WERI-Rb-1 (cell line): ENCODE results near the gene DUSP8.
"Not testable (repeated sequence)": the region's sequence is repeated elsewhere in the genome, so short reads cannot be mapped to it uniquely, and the experiment has no call there.

Source experiments
- DNase-seq: peaks from one replicate; pipeline ENCODE4 v3.0.0-alpha.2; 2020
- H3K27ac ChIP-seq: fragments of 250-450 bp; sonication (Bioruptor Pico); 2 replicates; pipeline ENCODE4 v1.5.1; 2020; ENCODE audit warnings: mild to moderate bottlenecking, moderate library complexity
- H3K27me3 ChIP-seq: fragments of 250-450 bp; sonication (Bioruptor Pico); 2 replicates; pipeline ENCODE4 v1.5.1; 2021; ENCODE audit warnings: mild to moderate bottlenecking, low read depth, moderate library complexity; ENCODE audit not compliant: insufficient read depth, severe bottlenecking
- H3K36me3 ChIP-seq: fragments of 250-450 bp; sonication (Bioruptor Pico); 2 replicates; pipeline ENCODE4 v1.5.1; 2020; ENCODE audit warnings: mild to moderate bottlenecking, moderate library complexity
- H3K4me3 ChIP-seq: 2 replicates; pipeline ENCODE4 v1.5.1; 2011; ENCODE audit warnings: low read depth, mild to moderate bottlenecking, control low read depth, low read length
- H3K9me3 ChIP-seq: fragments of 250-450 bp; sonication (Bioruptor Pico); 2 replicates; pipeline ENCODE4 v1.5.1; 2021; ENCODE audit warnings: mild to moderate bottlenecking, moderate library complexity; ENCODE audit not compliant: severe bottlenecking
- CTCF ChIP-seq: IDR thresholded peaks from 2 replicates; pipeline ENCODE4 v1.5.1; 2011; ENCODE audit warnings: low read depth, mild to moderate bottlenecking, control low read depth, inconsistent platforms, low read length

DUSP8 gene

DNA sequence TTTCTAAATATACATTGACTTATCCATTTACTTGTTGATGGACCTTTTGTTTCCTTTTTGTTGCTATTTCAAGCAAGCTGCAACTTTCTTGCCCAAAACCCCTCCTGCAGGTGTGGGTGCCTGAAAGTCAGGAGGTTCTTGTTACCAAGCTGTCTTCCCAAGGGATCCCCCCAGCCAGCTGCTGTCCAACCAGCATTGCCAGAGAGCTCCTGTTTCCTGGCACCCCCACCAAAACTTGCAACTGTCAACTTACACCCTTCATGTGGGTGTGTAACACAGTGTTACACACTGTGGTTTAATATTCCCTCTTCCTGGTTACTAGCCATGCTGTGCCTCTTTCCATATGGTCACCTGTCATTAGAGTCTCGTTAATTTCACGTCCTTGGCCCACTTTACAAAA, 14.6 kb upstream of the DUSP8 start:
- no peak for DNase-seq
- Histone ChIP-seq H3K4me3 (no peak overlapping the region), H3K27ac (no peak overlapping the region), H3K9me3 (no peaks in the 10 kb centered on the region), H3K36me3 (no peaks in the 10 kb centered on the region), H3K27me3 (peaks cover 12% of the 10 kb centered on the region)
- no peak for TF ChIP-seq CTCF

GRCh38 chr11:1584661-1585370, 12.7 kb upstream of the DUSP8 start, which contains the start of gene KRTAP5-1:
KRTAP5-1 (minus strand) TSS chr11:1585283; CDS start chr11:1585249, 34 bp downstream.
- H3K27ac ChIP-seq, H3K4me3 ChIP-seq, H3K27me3 ChIP-seq, H3K36me3 ChIP-seq, DNase-seq, H3K9me3 ChIP-seq: not testable (repeated sequence)

GRCh38 chr11:1582909-1583308, 10.8 kb upstream of the DUSP8 start:
- not testable (repeated sequence) for H3K4me3 ChIP-seq, H3K36me3 ChIP-seq, H3K9me3 ChIP-seq, H3K27ac ChIP-seq, H3K27me3 ChIP-seq, DNase-seq

GRCh38 chr11:1581976-1582375, 9.9 kb upstream of the DUSP8 start:
- no peak for DNase-seq
- no peak for TF ChIP-seq CTCF
- no peak overlapping the region for H3K27ac ChIP-seq
- no peak overlapping the region for H3K4me3 ChIP-seq
- no peaks in the 10 kb centered on the region for H3K27me3 ChIP-seq
- peaks cover 13% of the 10 kb centered on the region for H3K9me3 ChIP-seq
- no peaks in the 10 kb centered on the region for H3K36me3 ChIP-seq

DNA sequence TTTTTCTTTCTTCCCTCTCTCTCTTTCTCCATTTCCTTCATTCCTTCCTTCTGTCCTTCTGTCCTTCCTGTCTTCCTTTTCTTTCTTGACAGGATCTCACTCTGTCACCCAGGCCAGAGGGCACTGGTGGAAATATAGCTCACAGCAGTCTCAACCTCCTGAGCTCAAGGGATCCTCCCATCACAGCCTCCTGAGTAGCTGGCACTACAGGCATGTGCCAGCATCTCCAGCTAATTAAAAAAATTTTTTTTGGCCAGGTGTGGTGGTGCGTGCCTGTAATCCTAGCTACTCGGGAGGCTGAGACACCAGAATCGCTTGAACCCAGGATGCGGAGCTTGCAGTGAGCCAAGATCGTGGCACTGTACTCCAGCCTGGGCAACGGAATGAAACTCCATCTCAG, 4.8 kb upstream of the DUSP8 start:
- no peak for DNase-seq
- Histone ChIP-seq H3K4me3 (no peak overlapping the region), H3K27ac (no peak overlapping the region), H3K9me3 (peaks cover 13% of the 10 kb centered on the region), H3K27me3 (peaks cover 24% of the 10 kb centered on the region), H3K36me3 (no peaks in the 10 kb centered on the region)
- no peak for TF ChIP-seq CTCF

- Histone ChIP-seq H3K27me3 (peaks cover 24% of the 10 kb centered on the region), H3K9me3 (peaks cover 13% of the 10 kb centered on the region)
- not testable (repeated sequence) for H3K4me3 ChIP-seq
Observed at GRCh38 chr11:1575756-1576155, 3.7 kb upstream of the DUSP8 start.

GRCh38 chr11:1574933-1575242, 2.8 kb upstream of the DUSP8 start:
- H3K9me3 ChIP-seq = peaks cover 13% of the 10 kb centered on the region
- no peak for DNase-seq
- H3K4me3 ChIP-seq = no peak overlapping the region
- no peak for TF ChIP-seq CTCF
- H3K27ac ChIP-seq = no peak overlapping the region
- no peaks in the 10 kb centered on the region; the same call in 1 of the 2 replicates for H3K36me3 ChIP-seq
- H3K27me3 ChIP-seq = peaks cover 24% of the 10 kb centered on the region

More at GRCh38 chr11:1575756-1576155, 3.7 kb upstream of the DUSP8 start:
- not testable (repeated sequence) for DNase-seq, H3K27ac ChIP-seq, H3K36me3 ChIP-seq
